ENCODE results near the gene MISP3. TPM values are rescaled to one million over a fixed set of nuclear protein-coding genes. Genes with fewer than 3 reads are reported as not detected.
A peak's percentile ranks its signal among the peaks of the same experiment; 100 is the strongest.
"Not testable (repeated sequence)": the region's sequence is repeated elsewhere in the genome, so short reads cannot be mapped to it uniquely, and the experiment has no call there.

MISP3 gene
- total RNA-seq, 2 donors from 2014 or later = 12.4 to 17.2 TPM

GRCh38 chr19:14035706-14036105 lies 36.9 kb upstream of the MISP3 start:
- no peaks in the 10 kb centered on the region for H3K36me3 ChIP-seq
- TF ChIP-seq POLR2AphosphoS5 (IDR thresholded peaks at IDR 0.05) = no peak
- TF ChIP-seq POLR2A (IDR thresholded peaks at IDR 0.05) = no peak
- H3K4me3 ChIP-seq = no peak overlapping the region
- DNase-seq (ENCODE audit: low spot score) = no peak
- no peak overlapping the region for H3K27ac ChIP-seq
- intact Hi-C loops (cut with DNase I) = no loop called here
- no peaks in the 10 kb centered on the region for H3K9me3 ChIP-seq
- H3K4me1 ChIP-seq (replicated peaks) = no peaks in the 10 kb centered on the region
- 86% methylated on average over 7 of the region's 7 CpGs for WGBS
- no peaks in the 10 kb centered on the region for H3K27me3 ChIP-seq (replicated peaks; ENCODE audit: insufficient read depth)

GRCh38 chr19:14039181-14039580 lies 33.4 kb upstream of the MISP3 start:
- WGBS = 97% methylated on average over 7 of the region's 7 CpGs
- Histone ChIP-seq H3K27me3 (replicated peaks; ENCODE audit: insufficient read depth) (no peaks in the 10 kb centered on the region), H3K4me1 (replicated peaks) (no peaks in the 10 kb centered on the region), H3K9me3 (no peaks in the 10 kb centered on the region), H3K36me3 (no peaks in the 10 kb centered on the region), H3K4me3 (no peak overlapping the region), H3K27ac (no peak overlapping the region)
- intact Hi-C loops (cut with DNase I) = no loop called here
- DNase-seq (ENCODE audit: low spot score) = no peak
- TF ChIP-seq POLR2AphosphoS5 (IDR thresholded peaks at IDR 0.05) (no peak), POLR2A (IDR thresholded peaks at IDR 0.05) (no peak), CTCF (IDR thresholded peaks at IDR 0.05) (no peak)

- H3K4me3 ChIP-seq; H3K4me1 ChIP-seq (replicated peaks); intact Hi-C loops (cut with DNase I); H3K27ac ChIP-seq; DNase-seq (ENCODE audit: low spot score); H3K36me3 ChIP-seq; H3K27me3 ChIP-seq (replicated peaks; ENCODE audit: insufficient read depth); H3K9me3 ChIP-seq: not testable (repeated sequence)
- 65% methylated on average over 19 of the region's 19 CpGs for WGBS
- peak; percentile 19 for TF ChIP-seq POLR2AphosphoS5 (IDR thresholded peaks at IDR 0.05)
- peak in 3 of 4 experiments; percentile 46 to 56 (median 50) for TF ChIP-seq CTCF (IDR thresholded peaks at IDR 0.05)
These were observed 29.7 kb upstream of the MISP3 start for GRCh38 chr19:14042659-14043608.

- intact Hi-C loops (cut with DNase I); DNase-seq (ENCODE audit: low spot score); H3K9me3 ChIP-seq; H3K4me1 ChIP-seq (replicated peaks); H3K27ac ChIP-seq; H3K36me3 ChIP-seq; H3K27me3 ChIP-seq (replicated peaks; ENCODE audit: insufficient read depth); H3K4me3 ChIP-seq: not testable (repeated sequence)
- WGBS = 91% methylated on average over 10 of the region's 10 CpGs
These were observed 24.7 kb upstream of the MISP3 start for GRCh38 chr19:14047866-14048265.

- H3K4me3 ChIP-seq = no peak overlapping the region
- DNase-seq (ENCODE audit: low spot score) = no peak
- no peaks in the 10 kb centered on the region for H3K27me3 ChIP-seq (replicated peaks; ENCODE audit: insufficient read depth)
- no peak overlapping the region for H3K27ac ChIP-seq
- no peaks in the 10 kb centered on the region for H3K36me3 ChIP-seq
- intact Hi-C loops (cut with DNase I) = no loop called here
- H3K4me1 ChIP-seq (replicated peaks) = no peaks in the 10 kb centered on the region
- WGBS = 83% methylated on average over 8 of the region's 8 CpGs
- TF ChIP-seq POLR2A (IDR thresholded peaks at IDR 0.05) = no peak
- TF ChIP-seq CTCF (IDR thresholded peaks at IDR 0.05) = peak; percentile 29 to 59 (median 48)
- no peak for TF ChIP-seq POLR2AphosphoS5 (IDR thresholded peaks at IDR 0.05)
- no peaks in the 10 kb centered on the region for H3K9me3 ChIP-seq
These were observed 24.0 kb upstream of the MISP3 start for GRCh38 chr19:14048443-14049153.
